Ectodermal cell (in vitro differentiated cells): ENCODE measurements around the gene SCP2D1.

Experiments used
- H3K27ac ChIP-seq: 2 replicates; pipeline ENCODE4 v1.7.0; 2013; ENCODE audit warnings: mild to moderate bottlenecking, low read depth, low read length; ENCODE audit not compliant: insufficient read depth, poor library complexity, severe bottlenecking
- H3K27me3 ChIP-seq: 2 replicates; pipeline ENCODE4 v1.7.0; 2013; ENCODE audit warnings: mild to moderate bottlenecking, low read length; ENCODE audit not compliant: insufficient read depth, control insufficient read depth, poor library complexity, severe bottlenecking
- H3K36me3 ChIP-seq: one replicate; pipeline ENCODE4 v1.7.0; 2013; ENCODE audit warnings: low read length; ENCODE audit not compliant: control insufficient read depth, insufficient read depth
- H3K4me1 ChIP-seq: one replicate; pipeline ENCODE4 v1.7.0; 2013; ENCODE audit warnings: low read length; ENCODE audit not compliant: control insufficient read depth, insufficient read depth
- H3K4me3 ChIP-seq: 2 replicates; pipeline ENCODE4 v1.7.0; 2013; ENCODE audit warnings: low read depth, low read length, control low read depth; ENCODE audit not compliant: insufficient read depth
- H3K9me3 ChIP-seq: 2 replicates; pipeline ENCODE4 v1.7.0; 2013; ENCODE audit warnings: mild to moderate bottlenecking, low read length, moderate library complexity; ENCODE audit not compliant: control insufficient read depth
- WGBS, 2 experiments: methylation state at CpG; one replicate each; pipeline ENCODE4 v1.1.7; 2013; ENCODE audit warnings: missing lambda C conversion rate in 2 of 2; 5-methylcytosine and 5-hydroxymethylcytosine counted together

The SCP2D1 gene

GRCh38 chr20:18840248-18840645, 26.7 kb downstream of the SCP2D1 start:
- H3K9me3 ChIP-seq: no peaks in the 10 kb centered on the region
- 90 to 93% methylated on average over 8 of the region's 8 CpGs for WGBS, 2 experiments
- H3K4me3 ChIP-seq: no peak overlapping the region
- H3K27me3 ChIP-seq: no peaks in the 10 kb centered on the region
- H3K4me1 ChIP-seq: no peaks in the 10 kb centered on the region
- H3K36me3 ChIP-seq: no peaks in the 10 kb centered on the region
- no peak overlapping the region for H3K27ac ChIP-seq

- 70 to 71% methylated on average over 5 of the region's 5 CpGs for WGBS, 2 experiments
- Histone ChIP-seq H3K27ac (no peak overlapping the region), H3K27me3 (no peaks in the 10 kb centered on the region), H3K4me1 (no peaks in the 10 kb centered on the region), H3K9me3 (no peaks in the 10 kb centered on the region), H3K4me3 (no peak overlapping the region), H3K36me3 (no peaks in the 10 kb centered on the region)
Measured at GRCh38 chr20:18845017-18845416, 31.4 kb downstream of the SCP2D1 start.

- Histone ChIP-seq H3K4me3 (no peak overlapping the region), H3K9me3 (no peaks in the 10 kb centered on the region), H3K27ac (no peak overlapping the region), H3K4me1 (no peaks in the 10 kb centered on the region), H3K27me3 (no peaks in the 10 kb centered on the region), H3K36me3 (no peaks in the 10 kb centered on the region)
- WGBS, 2 experiments: 80 to 81% methylated on average over 7 of the region's 7 CpGs
Measured at GRCh38 chr20:18847226-18847755, 33.7 kb downstream of the SCP2D1 start.

- Histone ChIP-seq H3K27ac (no peak overlapping the region), H3K9me3 (no peaks in the 10 kb centered on the region), H3K36me3 (no peaks in the 10 kb centered on the region), H3K4me3 (no peak overlapping the region), H3K27me3 (peaks cover 2% of the 10 kb centered on the region), H3K4me1 (no peaks in the 10 kb centered on the region)
- WGBS, 2 experiments: 46 to 64% methylated on average over 3 of the region's 3 CpGs
Measured at GRCh38 chr20:18849131-18849530, 35.5 kb downstream of the SCP2D1 start.

GRCh38 chr20:18851629-18852028, 38.0 kb downstream of the SCP2D1 start:
- no peaks in the 10 kb centered on the region for H3K4me1 ChIP-seq
- H3K27me3 ChIP-seq: peaks cover 16% of the 10 kb centered on the region
- no peak overlapping the region for H3K27ac ChIP-seq
- no peaks in the 10 kb centered on the region for H3K36me3 ChIP-seq
- no peaks in the 10 kb centered on the region for H3K9me3 ChIP-seq
- no peak overlapping the region for H3K4me3 ChIP-seq

GRCh38 chr20:18852318-18852717, 38.7 kb downstream of the SCP2D1 start:
- H3K27me3 ChIP-seq: peaks cover 20% of the 10 kb centered on the region
- H3K4me3 ChIP-seq: no peak overlapping the region
- no peak overlapping the region for H3K27ac ChIP-seq
- 89 to 93% methylated on average over 3 of the region's 3 CpGs for WGBS, 2 experiments
- no peaks in the 10 kb centered on the region for H3K9me3 ChIP-seq
- no peaks in the 10 kb centered on the region for H3K4me1 ChIP-seq
- no peaks in the 10 kb centered on the region for H3K36me3 ChIP-seq

- WGBS, 2 experiments: 96 to 100% methylated on average over 4 of the region's 4 CpGs
Measured at GRCh38 chr20:18853216-18853615, 39.6 kb downstream of the SCP2D1 start.

GRCh38 chr20:18853946-18854646, 40.5 kb downstream of the SCP2D1 start:
- Histone ChIP-seq H3K9me3 (no peaks in the 10 kb centered on the region), H3K27me3 (peaks cover 32% of the 10 kb centered on the region), H3K4me1 (no peaks in the 10 kb centered on the region), H3K36me3 (no peaks in the 10 kb centered on the region), H3K27ac (no peak overlapping the region), H3K4me3 (no peak overlapping the region)
- 0 to 45% methylated on average over 1 to 2 of the region's 2 CpGs for WGBS, 2 experiments

More at GRCh38 chr20:18853216-18853615, 39.6 kb downstream of the SCP2D1 start:
- no peaks in the 10 kb centered on the region for H3K36me3 ChIP-seq
- H3K4me3 ChIP-seq: no peak overlapping the region
- no peaks in the 10 kb centered on the region for H3K9me3 ChIP-seq
- no peak overlapping the region for H3K27ac ChIP-seq
- peaks cover 27% of the 10 kb centered on the region for H3K27me3 ChIP-seq
- no peaks in the 10 kb centered on the region for H3K4me1 ChIP-seq

- no peaks in the 10 kb centered on the region for H3K9me3 ChIP-seq
- no peaks in the 10 kb centered on the region for H3K4me1 ChIP-seq
- H3K36me3 ChIP-seq: no peaks in the 10 kb centered on the region
- no peak overlapping the region for H3K27ac ChIP-seq
- H3K27me3 ChIP-seq: peaks cover 35% of the 10 kb centered on the region
- 100% methylated on average over 2 of the region's 2 CpGs for WGBS, 2 experiments
- no peak overlapping the region for H3K4me3 ChIP-seq
Measured at GRCh38 chr20:18855882-18856281, 42.3 kb downstream of the SCP2D1 start.

- Histone ChIP-seq H3K9me3 (no peaks in the 10 kb centered on the region), H3K36me3 (no peaks in the 10 kb centered on the region), H3K27ac (no peak overlapping the region), H3K4me1 (no peaks in the 10 kb centered on the region), H3K27me3 (peaks cover 35% of the 10 kb centered on the region), H3K4me3 (no peak overlapping the region)
- WGBS, 2 experiments: 6% methylated on average over 2 of the region's 2 CpGs
Measured at GRCh38 chr20:18856873-18857272, 43.3 kb downstream of the SCP2D1 start.
